Sigmoid colon (tissue), 4 donors: ENCODE data around the gene ACOT12.

Experiments
- CTCF ChIP-seq, 4 experiments: fragments of 450-650 bp in 3 of 4; fragments of 200-600 bp in 1 of 4; IDR thresholded peaks; one replicate each; pipeline ENCODE4 v1.5.1; 2016 to 2019; ENCODE audit warnings: antibody characterized with exemption in 4 of 4, mild to moderate bottlenecking in 3 of 4, moderate library complexity in 2 of 4
- EP300 ChIP-seq, 4 donors: sonication (generic); formaldehyde crosslinking; IDR thresholded peaks; one replicate each; pipeline ENCODE4 v1.6.1; 2017; ENCODE audit warnings: antibody characterized with exemption in 4 of 4
- POLR2A ChIP-seq, 2 donors: fragments of 450-650 bp; IDR thresholded peaks; one replicate each; pipeline ENCODE4 v1.6.1; 2016; ENCODE audit warnings: antibody characterized with exemption in 2 of 2, mild to moderate bottlenecking in 2 of 2, moderate library complexity in 2 of 2
- POLR2AphosphoS5 ChIP-seq, 4 donors: sonication (generic); formaldehyde crosslinking; IDR thresholded peaks; one replicate each; pipeline ENCODE4 v1.6.1; 2017; ENCODE audit warnings: antibody characterized with exemption in 4 of 4

- TF ChIP-seq CTCF (IDR thresholded peaks at IDR 0.05): no peak
- TF ChIP-seq POLR2AphosphoS5 (IDR thresholded peaks at IDR 0.05): no peak
- no peak for TF ChIP-seq POLR2A (IDR thresholded peaks at IDR 0.05)
- TF ChIP-seq EP300 (IDR thresholded peaks at IDR 0.05): no peak
Measured at GRCh38 chr5:81424728-81425127, 30.8 kb upstream of the ACOT12 start.
